GM10248 (cell line): Measurements from ENCODE around the gene PRND.

Experiments
- CTCF ChIA-PET: fragments of 300-600 bp; sonication (Branson Sonifier 250); formaldehyde crosslinking; extraction: SDS; loops from one replicate; lab custom pipeline; 2021; ENCODE audit warnings: antibody characterized with exemption; lab: Yijun Ruan, JAX
- POLR2A ChIA-PET: fragments of 350-650 bp; sonication (Branson Sonifier 250); formaldehyde crosslinking; extraction: SDS; loops from one replicate; lab custom pipeline; 2020; ENCODE audit warnings: antibody characterized with exemption; lab: Yijun Ruan, JAX
- DNase-seq: peaks from one replicate; pipeline ENCODE4 v3.0.0; 2012; ENCODE audit errors: extremely low spot score
- TF ChIP-seq, protein P1 (sequence below): IDR thresholded peaks from 2 replicates; pipeline ENCODE4 v1.5.1; 2012; ENCODE audit warnings: mild to moderate bottlenecking, low read depth; ENCODE audit errors: extremely low read depth, missing control alignments, control extremely low read depth

Gene PRND, protein sequence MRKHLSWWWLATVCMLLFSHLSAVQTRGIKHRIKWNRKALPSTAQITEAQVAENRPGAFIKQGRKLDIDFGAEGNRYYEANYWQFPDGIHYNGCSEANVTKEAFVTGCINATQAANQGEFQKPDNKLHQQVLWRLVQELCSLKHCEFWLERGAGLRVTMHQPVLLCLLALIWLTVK

DNA sequence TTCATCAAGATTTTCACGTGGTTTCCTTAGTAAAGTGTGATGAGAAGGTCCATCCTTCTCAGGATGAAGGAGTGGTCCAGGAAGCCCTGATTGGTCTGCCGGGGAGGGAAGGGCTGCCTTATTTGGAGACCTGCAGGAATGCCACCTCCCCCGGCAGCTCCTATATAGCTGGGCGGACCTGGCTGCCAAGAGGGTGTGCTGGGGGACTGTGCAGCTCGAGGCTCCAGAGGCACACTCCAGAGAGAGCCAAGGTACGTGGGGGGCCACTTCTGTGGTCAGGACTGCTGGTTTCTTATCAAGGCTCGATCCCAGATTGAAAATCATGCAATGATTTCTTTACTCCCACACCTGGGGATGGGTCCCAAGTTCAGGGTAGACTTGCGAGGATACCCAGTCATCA, at the start of gene PRND:
PRND (plus strand) TSS at position 191 of the 400 bp plus-strand sequence. CDS start 2,643 bp downstream, outside the sequence.
- DNase-seq = no peak
- ChIA-PET POLR2A (no interaction called here), CTCF (interaction anchor here (0.8 to 9.7 kb wide), 4 partner anchors 11 to 116 kb away, joined by 3 to 120 read pairs (median 15); no protein-coding TSS in a partner anchor)
- TF ChIP-seq, protein P1, sequence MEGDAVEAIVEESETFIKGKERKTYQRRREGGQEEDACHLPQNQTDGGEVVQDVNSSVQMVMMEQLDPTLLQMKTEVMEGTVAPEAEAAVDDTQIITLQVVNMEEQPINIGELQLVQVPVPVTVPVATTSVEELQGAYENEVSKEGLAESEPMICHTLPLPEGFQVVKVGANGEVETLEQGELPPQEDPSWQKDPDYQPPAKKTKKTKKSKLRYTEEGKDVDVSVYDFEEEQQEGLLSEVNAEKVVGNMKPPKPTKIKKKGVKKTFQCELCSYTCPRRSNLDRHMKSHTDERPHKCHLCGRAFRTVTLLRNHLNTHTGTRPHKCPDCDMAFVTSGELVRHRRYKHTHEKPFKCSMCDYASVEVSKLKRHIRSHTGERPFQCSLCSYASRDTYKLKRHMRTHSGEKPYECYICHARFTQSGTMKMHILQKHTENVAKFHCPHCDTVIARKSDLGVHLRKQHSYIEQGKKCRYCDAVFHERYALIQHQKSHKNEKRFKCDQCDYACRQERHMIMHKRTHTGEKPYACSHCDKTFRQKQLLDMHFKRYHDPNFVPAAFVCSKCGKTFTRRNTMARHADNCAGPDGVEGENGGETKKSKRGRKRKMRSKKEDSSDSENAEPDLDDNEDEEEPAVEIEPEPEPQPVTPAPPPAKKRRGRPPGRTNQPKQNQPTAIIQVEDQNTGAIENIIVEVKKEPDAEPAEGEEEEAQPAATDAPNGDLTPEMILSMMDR = no peak

DNA sequence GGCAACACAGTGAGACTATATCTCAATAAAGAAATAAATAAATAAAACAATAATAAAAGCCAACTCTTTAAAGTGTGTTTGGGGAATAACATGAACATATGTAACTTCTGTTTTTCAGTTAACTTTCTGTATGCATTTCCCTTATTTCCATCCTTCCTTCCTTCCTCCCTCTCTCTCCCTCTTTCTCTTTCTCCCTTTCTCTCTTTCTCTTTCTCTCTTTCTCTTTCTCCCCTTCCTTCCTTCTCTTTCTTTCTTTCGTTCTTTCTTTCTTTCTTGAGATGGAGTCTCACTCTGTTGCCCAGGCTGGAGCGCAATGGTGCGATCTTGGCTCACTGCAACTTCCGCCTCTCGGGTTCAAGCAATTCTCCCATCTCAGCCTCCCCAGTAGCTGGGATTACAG, 48.8 kb upstream of the PRND start:
- no peak for DNase-seq
- ChIA-PET CTCF (interaction anchor here (0.9 to 1.1 kb wide), 2 partner anchors 20 to 47 kb away, joined by 3 read pairs; no protein-coding TSS in a partner anchor), POLR2A (interaction anchor here (0.7 kb wide), 1 partner anchor 18 kb away, joined by 3 read pairs; no protein-coding TSS in a partner anchor)
- TF ChIP-seq, protein P1 = no peak

DNA sequence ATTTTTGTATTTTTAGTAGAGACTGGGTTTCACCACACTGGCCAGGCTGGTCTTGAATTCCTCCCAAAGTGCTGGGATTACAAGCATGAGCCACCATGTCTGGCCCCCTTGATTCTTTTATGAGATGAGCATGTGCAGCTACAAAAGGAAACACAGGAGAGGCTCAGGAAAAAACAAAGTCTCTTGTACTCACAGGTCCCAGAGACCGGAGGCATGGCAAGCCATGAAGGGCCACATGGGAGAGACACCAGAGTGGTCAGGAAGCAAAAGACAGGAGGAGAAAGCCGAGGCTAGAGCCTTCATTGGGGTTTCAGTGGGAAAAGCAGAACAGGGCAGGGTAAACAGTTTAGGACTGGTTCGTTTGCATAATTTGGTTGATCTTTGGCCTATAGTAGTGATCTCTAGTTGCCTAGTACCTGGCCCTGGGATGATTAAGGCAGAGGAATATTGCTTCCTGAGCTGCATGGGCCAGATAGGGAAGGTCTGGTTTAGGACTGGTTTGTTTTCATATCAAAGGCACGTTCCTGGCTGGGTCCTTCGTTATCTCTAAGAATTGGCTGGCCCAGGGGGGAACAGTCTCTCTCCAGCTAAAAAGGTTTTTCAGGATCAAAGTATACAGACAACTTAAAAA, 48.2 kb upstream of the PRND start:
- ChIA-PET CTCF (interaction anchor here (1.1 kb wide), 1 partner anchor 46 kb away, joined by 3 read pairs; no protein-coding TSS in a partner anchor), POLR2A (no interaction called here)
- TF ChIP-seq, protein P1 = no peak
- no peak for DNase-seq

DNA sequence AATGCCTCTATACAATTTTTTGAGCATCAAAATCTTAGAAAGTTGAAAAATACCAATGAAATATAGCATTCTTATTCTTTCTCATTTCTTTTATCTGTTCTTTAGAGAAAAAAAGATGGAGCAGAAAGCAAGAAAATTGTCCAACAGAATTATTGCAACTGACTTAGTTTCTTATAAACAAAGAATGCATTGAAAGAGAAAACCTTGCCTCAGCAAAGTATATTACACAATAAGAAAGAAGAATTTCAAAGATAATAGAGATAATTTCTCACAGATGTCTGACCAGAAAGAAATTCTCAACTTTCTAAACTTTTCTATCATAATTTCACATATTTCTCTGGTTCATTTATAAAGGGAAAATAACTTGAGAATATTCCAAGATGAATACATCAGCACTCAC, 47.0 kb upstream of the PRND start:
- ChIA-PET POLR2A (interaction anchor here (0.5 kb wide), 1 partner anchor 1890 kb away, joined by 5 read pairs; no protein-coding TSS in a partner anchor), CTCF (no interaction called here)
- DNase-seq = no peak
- TF ChIP-seq, protein P1 = no peak

DNA sequence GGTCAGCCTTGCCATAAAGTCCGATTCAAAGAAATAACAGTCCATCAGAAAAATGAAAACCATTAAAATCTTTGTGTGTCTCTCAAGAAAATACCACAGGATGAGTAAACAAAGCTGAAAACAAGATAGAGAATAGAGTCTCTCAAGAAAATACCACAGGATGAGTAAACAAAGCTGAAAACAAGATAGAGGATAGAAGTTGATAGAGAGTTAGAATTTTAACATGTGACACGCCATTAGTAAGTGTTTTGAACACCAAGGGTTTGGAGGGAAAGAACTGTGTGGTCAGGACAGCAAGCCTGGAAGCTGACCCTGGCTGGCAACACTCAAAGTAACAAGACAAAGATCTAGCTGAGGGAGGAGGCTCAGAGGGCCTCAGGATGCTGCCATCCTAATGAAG, 43.9 kb upstream of the PRND start:
- CTCF ChIA-PET = interaction anchor here (1.2 kb wide), 1 partner anchor 545 kb away, joined by 3 read pairs; no protein-coding TSS in a partner anchor
- DNase-seq = no peak
- POLR2A ChIA-PET = no interaction called here
- TF ChIP-seq, protein P1 = no peak

DNA sequence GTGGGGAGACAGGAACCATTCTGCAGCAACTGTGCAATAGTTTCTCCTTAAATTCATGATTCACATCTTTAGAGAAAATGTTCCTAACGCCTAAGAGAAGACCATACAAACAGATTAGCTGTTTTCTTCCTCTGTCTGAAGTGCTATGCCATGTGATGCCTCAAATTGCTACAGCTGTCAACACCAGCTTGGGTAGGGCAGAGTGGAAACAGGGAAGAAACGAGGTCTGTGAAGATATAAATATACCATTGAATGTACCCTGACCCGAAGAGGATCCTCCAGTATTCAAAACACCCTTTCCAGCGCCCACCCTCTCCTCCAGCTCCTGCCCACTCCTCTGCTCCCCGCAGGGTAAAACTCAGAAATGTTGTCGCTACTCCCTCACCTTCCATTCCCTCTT, 40.3 kb upstream of the PRND start:
- POLR2A ChIA-PET = no interaction called here
- TF ChIP-seq, protein P1 = no peak
- DNase-seq = no peak
- CTCF ChIA-PET = no interaction called here
